ENCODE data around the gene DVL3.
A peak's percentile ranks its signal among the peaks of the same experiment; 100 is the strongest.
"Not testable (repeated sequence)": the region's sequence is repeated elsewhere in the genome, so short reads cannot be mapped to it uniquely, and the experiment has no call there.

Gene DVL3

GRCh38 chr3:184149123-184149522 is 6.1 kb upstream of the DVL3 start:
- no peak overlapping the region for H2AFZ ChIP-seq (ENCODE audit: low read length)
- TF ChIP-seq EZH2phosphoT487 (IDR thresholded peaks at IDR 0.05; ENCODE audit: low read length) (no peak), CTCF (IDR thresholded peaks at IDR 0.05; ENCODE audit: low read length) (no peak), EZH2 (optimal IDR thresholded peaks at IDR 0.05; ENCODE audit: low read depth, low read length) (no peak)

GRCh38 chr3:184149770-184150169 is 5.4 kb upstream of the DVL3 start:
- H3K4me2 ChIP-seq (ENCODE audit: low read depth, low read length); H3K4me3 ChIP-seq (ENCODE audit: low read length); H2AFZ ChIP-seq (ENCODE audit: low read length); H3K9me3 ChIP-seq (replicated peaks; ENCODE audit: insufficient read depth, low read length); H3K9me2 ChIP-seq (replicated peaks; ENCODE audit: insufficient read depth, low read length); H3K36me3 ChIP-seq (replicated peaks; ENCODE audit: insufficient read depth, low read length); H3F3A ChIP-seq (ENCODE audit: insufficient read depth, low read length); H3K9ac ChIP-seq (ENCODE audit: low read length); H3K27ac ChIP-seq (ENCODE audit: low read length); H3K79me2 ChIP-seq (ENCODE audit: low read length); H4K20me1 ChIP-seq (ENCODE audit: insufficient read depth, low read length); DNase-seq; H3K27me3 ChIP-seq (replicated peaks; ENCODE audit: insufficient read depth, low read length); H3K4me1 ChIP-seq (ENCODE audit: low read length): not testable (repeated sequence)
- TF ChIP-seq CTCF (IDR thresholded peaks at IDR 0.05; ENCODE audit: low read length) = peak; percentile 5; the same call in 1 of the 2 replicates

More at GRCh38 chr3:184149123-184149522, 6.1 kb upstream of the DVL3 start:
- H3K4me2 ChIP-seq (ENCODE audit: low read depth, low read length) = no peak overlapping the region
- H3F3A ChIP-seq (ENCODE audit: insufficient read depth, low read length) = peaks cover 1% of the 10 kb centered on the region; the same call in 1 of the 2 replicates
- no peaks in the 10 kb centered on the region for H3K27me3 ChIP-seq (replicated peaks; ENCODE audit: insufficient read depth, low read length)
- H3K36me3 ChIP-seq (replicated peaks; ENCODE audit: insufficient read depth, low read length) = 0 out of 2 replicates have a peak, but pooled peaks cover 3% of the 10 kb centered on the region
- DNase-seq = no peak
- no peaks in the 10 kb centered on the region for H3K79me2 ChIP-seq (ENCODE audit: low read length)
- no peak overlapping the region for H3K4me3 ChIP-seq (ENCODE audit: low read length)
- no peak overlapping the region for H3K27ac ChIP-seq (ENCODE audit: low read length)
- no peak overlapping the region for H3K9ac ChIP-seq (ENCODE audit: low read length)
- H3K9me2 ChIP-seq (replicated peaks; ENCODE audit: insufficient read depth, low read length) = no peaks in the 10 kb centered on the region
- H3K9me3 ChIP-seq (replicated peaks; ENCODE audit: insufficient read depth, low read length) = no peaks in the 10 kb centered on the region
- H3K4me1 ChIP-seq (ENCODE audit: low read length) = no peaks in the 10 kb centered on the region
- H4K20me1 ChIP-seq (ENCODE audit: insufficient read depth, low read length) = no peaks in the 10 kb centered on the region

DNA sequence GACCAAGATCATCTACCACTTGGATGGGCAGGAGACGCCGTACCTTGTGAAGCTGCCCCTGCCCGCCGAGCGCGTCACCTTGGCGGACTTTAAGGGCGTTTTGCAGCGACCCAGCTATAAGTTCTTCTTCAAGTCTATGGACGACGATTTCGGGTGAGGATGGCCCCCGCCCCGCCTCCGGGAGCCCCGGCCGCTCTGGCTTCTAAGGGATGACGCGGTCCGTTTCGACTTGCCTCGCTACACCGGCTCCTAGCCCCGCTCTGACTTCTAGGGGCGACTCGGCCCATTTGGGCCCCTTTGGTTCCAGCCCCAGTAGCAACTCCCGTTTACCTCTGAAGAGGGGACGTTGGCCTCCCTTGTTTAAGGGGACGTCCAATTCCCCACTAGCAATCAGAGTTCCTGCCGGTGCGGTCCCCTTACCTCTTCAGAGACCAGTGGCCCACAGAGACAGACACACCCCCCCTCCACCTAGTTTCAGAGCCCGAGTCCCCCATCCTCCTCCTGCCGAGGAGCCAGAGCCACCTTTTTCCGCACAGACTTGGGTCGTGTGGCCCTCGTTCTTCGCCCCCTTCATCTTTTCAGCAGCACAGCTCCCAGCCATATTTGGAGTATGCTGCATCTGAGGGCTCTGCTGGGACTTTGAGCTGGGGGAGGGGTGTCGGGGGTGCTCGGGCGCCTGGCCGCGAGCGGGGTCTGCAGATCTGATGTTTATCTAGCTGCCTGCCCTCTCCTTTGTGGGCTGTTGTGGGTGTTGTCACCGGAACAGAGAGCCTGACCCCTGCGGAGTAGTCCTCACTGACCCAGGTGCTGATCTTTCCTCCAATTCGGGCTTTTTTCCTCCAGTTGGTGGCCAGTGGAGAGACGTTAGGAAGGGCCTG is 706 bp downstream of the DVL3 start:
- Histone ChIP-seq H3K4me1 (ENCODE audit: low read length) (peaks cover 13% of the 10 kb centered on the region), H3K9me2 (replicated peaks; ENCODE audit: insufficient read depth, low read length) (no peaks in the 10 kb centered on the region), H2AFZ (ENCODE audit: low read length) (peak overlapping the region; percentile 78), H3K9me3 (replicated peaks; ENCODE audit: insufficient read depth, low read length) (no peaks in the 10 kb centered on the region), H3K27ac (ENCODE audit: low read length) (peak overlapping the region; percentile 34; the same call in 1 of the 2 replicates), H3K79me2 (ENCODE audit: low read length) (peaks cover 43% of the 10 kb centered on the region), H3K36me3 (replicated peaks; ENCODE audit: insufficient read depth, low read length) (no peaks in the 10 kb centered on the region), H3F3A (ENCODE audit: insufficient read depth, low read length) (peaks cover 20% of the 10 kb centered on the region), H3K9ac (ENCODE audit: low read length) (peak overlapping the region; percentile 86), H3K4me2 (ENCODE audit: low read depth, low read length) (peak overlapping the region; percentile 98), H4K20me1 (ENCODE audit: insufficient read depth, low read length) (no peaks in the 10 kb centered on the region), H3K27me3 (replicated peaks; ENCODE audit: insufficient read depth, low read length) (no peaks in the 10 kb centered on the region), H3K4me3 (ENCODE audit: low read length) (peak overlapping the region; percentile 95)
- no peak for TF ChIP-seq EZH2phosphoT487 (IDR thresholded peaks at IDR 0.05; ENCODE audit: low read length)
- no peak for TF ChIP-seq EZH2 (optimal IDR thresholded peaks at IDR 0.05; ENCODE audit: low read depth, low read length)
- no peak for TF ChIP-seq CTCF (IDR thresholded peaks at IDR 0.05; ENCODE audit: low read length)
- DNase-seq = peak; percentile 56

Measured in MM.1S (cell line).